Thoracic aorta (tissue), 2 donors: ENCODE results near the gene GMPPB. TPM values are rescaled to one million over a fixed set of nuclear protein-coding genes. Genes with fewer than 3 reads are reported as not detected.

Experiments
- ATAC-seq: fragments of 150-250 bp; one replicate; pipeline ENCODE4 v1.8.0; 2017; ENCODE audit warnings: low read depth; ENCODE audit not compliant: insufficient number of reproducible peaks, low FRiP score
- DNase-seq: peaks from one replicate; pipeline ENCODE4 v3.0.0-alpha.2; 2020; ENCODE audit warnings: low spot score
- H3K27ac ChIP-seq, 2 donors: fragments of 200-600 bp; sonication (generic); 1 replicate in 1 of 2; 2 replicates in 1 of 2; pipeline ENCODE4 v1.5.1; 2016; ENCODE audit warnings: mild to moderate bottlenecking in 2 of 2, moderate library complexity in 2 of 2
- H3K27me3 ChIP-seq: fragments of 200-600 bp; sonication (generic); replicated peaks from 2 replicates; pipeline ENCODE4 v1.6.0; 2016; ENCODE audit warnings: mild to moderate bottlenecking; ENCODE audit not compliant: insufficient read depth
- H3K36me3 ChIP-seq: fragments of 200-600 bp; sonication (generic); one replicate; pipeline ENCODE4 v1.5.1; 2016
- H3K4me1 ChIP-seq, 2 donors: fragments of 200-600 bp; sonication (generic); 1 replicate in 1 of 2; 2 replicates in 1 of 2; pipeline versions ENCODE4 v1.5.1 to v1.6.0; 2016; ENCODE audit warnings: low read depth in 2 of 2, mild to moderate bottlenecking in 1 of 2; ENCODE audit not compliant: control insufficient read depth in 1 of 2
- H3K4me3 ChIP-seq: fragments of 200-600 bp; sonication (generic); 2 replicates; pipeline ENCODE4 v1.5.1; 2016; ENCODE audit warnings: mild to moderate bottlenecking
- H3K9me3 ChIP-seq: fragments of 200-600 bp; sonication (generic); 2 replicates; pipeline ENCODE4 v1.5.1; 2016
- total RNA-seq, 2 donors: library from RNA; depleted of rRNA; stranded (reverse); fragments of >200 nt; gene quantifications; one replicate each; pipeline versions ENCODE4 v1.1.0 to v1.2.3, GENCODE V29; 2016
- TF ChIP-seq, protein P1 (sequence below): fragments of 200-600 bp; sonication (generic); IDR thresholded peaks from one replicate; pipeline ENCODE4 v1.5.1; 2019; ENCODE audit warnings: antibody characterized with exemption

Gene GMPPB
- total RNA-seq, 2 donors from 2014 or later = 30.5 to 43.1 TPM

DNA sequence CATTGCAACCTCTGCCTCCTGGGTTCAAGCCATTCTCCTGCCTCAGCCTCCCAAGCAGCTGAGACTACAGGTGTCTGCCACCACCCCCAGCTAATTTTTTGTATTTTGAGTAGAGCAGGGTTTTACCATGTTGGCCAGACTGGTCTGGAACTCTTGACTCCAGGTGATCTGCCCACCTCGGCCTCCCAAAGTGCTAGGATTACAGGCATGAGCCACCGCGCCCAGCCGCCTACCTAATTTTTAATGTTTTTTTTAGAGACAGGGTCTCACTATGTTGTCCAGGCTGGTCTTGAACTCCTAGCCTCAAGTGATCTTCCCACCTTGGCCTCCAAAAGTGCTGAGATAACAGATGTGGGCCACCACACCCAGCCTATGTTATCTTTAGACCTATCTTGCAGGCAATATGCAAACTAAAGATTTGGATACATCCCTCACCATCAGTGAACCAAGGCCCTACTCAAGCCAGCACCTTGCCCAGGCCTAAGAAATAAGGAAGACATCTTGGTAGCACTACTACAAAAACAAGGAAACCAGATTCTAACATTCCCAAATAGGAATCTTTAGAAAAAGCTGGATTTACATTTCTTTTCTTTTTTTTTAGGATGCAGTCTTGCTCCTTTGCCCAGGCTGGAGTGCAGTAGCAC, 6.3 kb upstream of the GMPPB start:
- no peaks in the 10 kb centered on the region for H3K27me3 ChIP-seq
- TF ChIP-seq, protein P1, sequence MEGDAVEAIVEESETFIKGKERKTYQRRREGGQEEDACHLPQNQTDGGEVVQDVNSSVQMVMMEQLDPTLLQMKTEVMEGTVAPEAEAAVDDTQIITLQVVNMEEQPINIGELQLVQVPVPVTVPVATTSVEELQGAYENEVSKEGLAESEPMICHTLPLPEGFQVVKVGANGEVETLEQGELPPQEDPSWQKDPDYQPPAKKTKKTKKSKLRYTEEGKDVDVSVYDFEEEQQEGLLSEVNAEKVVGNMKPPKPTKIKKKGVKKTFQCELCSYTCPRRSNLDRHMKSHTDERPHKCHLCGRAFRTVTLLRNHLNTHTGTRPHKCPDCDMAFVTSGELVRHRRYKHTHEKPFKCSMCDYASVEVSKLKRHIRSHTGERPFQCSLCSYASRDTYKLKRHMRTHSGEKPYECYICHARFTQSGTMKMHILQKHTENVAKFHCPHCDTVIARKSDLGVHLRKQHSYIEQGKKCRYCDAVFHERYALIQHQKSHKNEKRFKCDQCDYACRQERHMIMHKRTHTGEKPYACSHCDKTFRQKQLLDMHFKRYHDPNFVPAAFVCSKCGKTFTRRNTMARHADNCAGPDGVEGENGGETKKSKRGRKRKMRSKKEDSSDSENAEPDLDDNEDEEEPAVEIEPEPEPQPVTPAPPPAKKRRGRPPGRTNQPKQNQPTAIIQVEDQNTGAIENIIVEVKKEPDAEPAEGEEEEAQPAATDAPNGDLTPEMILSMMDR = no peak
- H3K9me3 ChIP-seq = no peaks in the 10 kb centered on the region
- H3K27ac ChIP-seq = no peak overlapping the region
- peaks cover 29% of the 10 kb centered on the region for H3K36me3 ChIP-seq
- DNase-seq (no peak), ATAC-seq (no peak)
- no peak overlapping the region for H3K4me3 ChIP-seq
- peaks cover 0 to under 1% of the 10 kb centered on the region in 2 donors for H3K4me1 ChIP-seq

DNA sequence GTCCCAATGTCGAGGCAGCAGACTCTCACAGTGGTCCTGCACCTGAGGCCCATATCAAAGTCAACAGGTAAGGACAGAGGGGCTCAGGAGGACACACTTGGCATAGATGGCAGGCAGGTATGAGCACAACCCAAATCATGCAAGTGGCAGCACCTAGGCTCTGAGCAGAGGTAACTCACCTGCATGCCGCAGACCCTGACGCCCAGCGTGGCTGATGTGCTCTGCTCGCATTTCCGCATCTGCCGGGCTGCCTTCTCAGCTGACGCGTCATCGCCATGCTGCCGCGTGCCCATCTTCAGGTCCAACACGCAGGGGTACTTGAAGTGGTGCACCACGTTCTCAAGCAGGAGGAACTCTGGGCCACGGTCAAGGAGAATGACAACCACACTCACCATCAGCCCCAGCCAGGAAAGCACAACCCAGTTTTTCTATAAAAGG, 4.2 kb upstream of the GMPPB start:
- TF ChIP-seq, protein P1 = no peak
- H3K4me3 ChIP-seq = no peak overlapping the region
- ATAC-seq (no peak), DNase-seq (no peak)
- H3K36me3 ChIP-seq = peaks cover 23% of the 10 kb centered on the region
- H3K9me3 ChIP-seq = no peaks in the 10 kb centered on the region
- peaks cover 6 to 13% of the 10 kb centered on the region in 2 donors for H3K4me1 ChIP-seq
- H3K27ac ChIP-seq = no peak overlapping the region
- H3K27me3 ChIP-seq = no peaks in the 10 kb centered on the region

GRCh38 chr3:49727154-49727923, 3.6 kb upstream of the GMPPB start:
- TF ChIP-seq, protein P1 = no peak
- H3K4me3 ChIP-seq = no peak overlapping the region
- DNase-seq (no peak), ATAC-seq (no peak)
- H3K9me3 ChIP-seq = no peaks in the 10 kb centered on the region
- peaks cover 12 to 19% of the 10 kb centered on the region in 2 donors for H3K4me1 ChIP-seq
- H3K27ac ChIP-seq = no peak overlapping the region
- H3K36me3 ChIP-seq = peaks cover 23% of the 10 kb centered on the region
- H3K27me3 ChIP-seq = no peaks in the 10 kb centered on the region

DNA sequence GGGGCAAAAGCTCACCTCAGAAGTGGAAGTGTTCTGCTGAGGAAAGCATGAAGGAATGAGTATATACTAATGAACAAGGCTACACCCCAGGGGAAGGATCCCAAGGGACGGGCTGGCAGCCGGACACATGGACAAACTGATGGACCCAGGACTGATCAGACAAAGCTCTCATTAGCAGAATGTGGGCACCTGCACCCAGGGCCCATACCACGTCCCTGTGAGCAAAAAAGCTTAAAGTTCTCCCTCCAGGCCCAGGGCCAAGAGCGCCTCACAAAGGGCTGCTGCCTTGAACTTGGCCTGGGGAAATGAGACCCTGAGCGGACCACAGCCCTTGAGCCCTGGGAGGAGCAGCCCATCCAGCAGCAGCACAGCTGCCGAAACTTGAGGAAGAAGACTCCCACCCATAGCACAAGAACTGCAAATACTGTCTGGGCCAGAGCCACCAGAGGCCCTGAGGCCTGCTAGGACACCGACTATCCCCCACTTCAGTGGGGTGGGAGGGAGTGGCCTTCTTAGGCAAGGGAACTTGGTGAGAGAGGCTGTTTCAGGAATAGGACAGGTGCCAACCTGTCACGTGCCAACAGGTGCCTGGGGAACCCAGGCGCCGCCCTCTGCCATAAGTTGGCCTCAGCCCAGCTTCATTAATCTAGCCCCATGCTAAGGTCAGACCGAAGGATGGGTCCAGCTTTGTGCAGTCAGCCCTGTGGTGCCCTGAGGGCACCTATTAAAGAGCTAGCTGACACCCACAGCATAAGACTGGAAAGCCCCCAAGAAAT, 2.3 kb upstream of the GMPPB start:
- Histone ChIP-seq H3K36me3 (peaks cover 19% of the 10 kb centered on the region), H3K27me3 (no peaks in the 10 kb centered on the region), H3K4me3 (no peak overlapping the region), H3K9me3 (no peaks in the 10 kb centered on the region), H3K4me1 (peaks cover 13 to 22% of the 10 kb centered on the region in 2 donors), H3K27ac (no peak overlapping the region)
- TF ChIP-seq, protein P1 = no peak
- ATAC-seq (no peak), DNase-seq (no peak)

GRCh38 chr3:49724586-49724985, 835 bp upstream of the GMPPB start:
- Histone ChIP-seq H3K27ac (peak overlapping the region; percentile 83 to 92), H3K4me3 (peak overlapping the region; percentile 97), H3K36me3 (peaks cover 20% of the 10 kb centered on the region), H3K27me3 (no peaks in the 10 kb centered on the region), H3K4me1 (peaks cover 13 to 31% of the 10 kb centered on the region in 2 donors), H3K9me3 (no peaks in the 10 kb centered on the region)
- no peak for DNase-seq
- TF ChIP-seq, protein P1 = no peak
- no peak for ATAC-seq
